H9 (cell line): ENCODE measurements around the gene FPGS. TPM values are rescaled to one million over a fixed set of nuclear protein-coding genes. Genes with fewer than 3 reads are reported as not detected.

Source experiments
- DNase-seq: peaks from one replicate; pipeline ENCODE4 v3.0.0-alpha.2; 2017
- H2AFZ ChIP-seq: one replicate; pipeline ENCODE4 v1.6.1; 2013; ENCODE audit warnings: mild to moderate bottlenecking, low read length, control low read depth, moderate library complexity
- H2AK5ac ChIP-seq: 2 replicates; pipeline ENCODE4 v1.6.1; 2013; ENCODE audit warnings: low read length, control low read depth, mixed read lengths; ENCODE audit not compliant: insufficient read length
- H2BK120ac ChIP-seq: one replicate; pipeline ENCODE4 v1.6.1; 2013; ENCODE audit warnings: low read depth, mild to moderate bottlenecking, low read length, control low read depth, inconsistent platforms; ENCODE audit not compliant: poor library complexity, severe bottlenecking
- H2BK12ac ChIP-seq: 2 replicates; pipeline ENCODE4 v1.6.1; 2013; ENCODE audit warnings: low read length, control low read depth, mixed read lengths, low read depth; ENCODE audit not compliant: insufficient read length
- H2BK15ac ChIP-seq: 2 replicates; pipeline ENCODE4 v1.6.1; 2013; ENCODE audit warnings: low read depth, low read length, control low read depth
- H2BK20ac ChIP-seq: one replicate; pipeline ENCODE4 v1.6.1; 2013; ENCODE audit warnings: low read depth, mild to moderate bottlenecking, low read length, control low read depth, inconsistent platforms; ENCODE audit not compliant: poor library complexity, severe bottlenecking
- H2BK5ac ChIP-seq: 2 replicates; pipeline ENCODE4 v1.6.1; 2013; ENCODE audit warnings: low read length, control low read depth, mixed read lengths; ENCODE audit not compliant: insufficient read length
- H3K14ac ChIP-seq: 2 replicates; pipeline ENCODE4 v1.6.1; 2013; ENCODE audit warnings: low read length, control low read depth; ENCODE audit not compliant: insufficient read depth
- H3K18ac ChIP-seq: 2 replicates; pipeline ENCODE4 v1.6.1; 2013; ENCODE audit warnings: low read depth, mild to moderate bottlenecking, mixed read lengths, low read length, control low read depth; ENCODE audit not compliant: insufficient read length
- H3K23ac ChIP-seq: 2 replicates; pipeline ENCODE4 v1.6.1; 2013; ENCODE audit warnings: low read length, control low read depth, mixed read lengths, low read depth; ENCODE audit not compliant: insufficient read length
- H3K23me2 ChIP-seq: 2 replicates; pipeline ENCODE4 v1.6.1; 2013; ENCODE audit warnings: low read depth, mild to moderate bottlenecking, mixed read lengths, low read length, control low read depth; ENCODE audit not compliant: insufficient read length, poor library complexity, severe bottlenecking
- H3K27ac ChIP-seq: 2 replicates; pipeline ENCODE4 v1.5.1; 2013; ENCODE audit warnings: low read length, control low read depth, mixed read lengths, low read depth; ENCODE audit not compliant: insufficient read length
- H3K27me3 ChIP-seq: 2 replicates; pipeline ENCODE4 v1.6.1; 2013; ENCODE audit warnings: low read length, control low read depth, inconsistent platforms; ENCODE audit not compliant: insufficient read depth
- H3K4ac ChIP-seq: 2 replicates; pipeline ENCODE4 v1.6.1; 2013; ENCODE audit warnings: low read depth, mild to moderate bottlenecking, control low read depth, inconsistent platforms, low read length, moderate library complexity
- H3K4me1 ChIP-seq: 2 replicates; pipeline ENCODE4 v1.6.1; 2013; ENCODE audit warnings: low read length, control low read depth, inconsistent platforms; ENCODE audit not compliant: insufficient read depth
- H3K4me2 ChIP-seq: 2 replicates; pipeline ENCODE4 v1.6.1; 2013; ENCODE audit warnings: low read length, control low read depth, mixed read lengths; ENCODE audit not compliant: insufficient read length, insufficient read depth
- H3K56ac ChIP-seq: 2 replicates; pipeline ENCODE4 v1.6.1; 2013; ENCODE audit warnings: low read depth, mild to moderate bottlenecking, mixed read lengths, low read length, control low read depth; ENCODE audit not compliant: insufficient read length
- H3K79me1 ChIP-seq: 2 replicates; pipeline ENCODE4 v1.6.1; 2013; ENCODE audit warnings: low read depth, mild to moderate bottlenecking, moderate library complexity, low read length, control low read depth, inconsistent platforms; ENCODE audit not compliant: insufficient read depth, poor library complexity, severe bottlenecking
- H3K79me2 ChIP-seq: 2 replicates; pipeline ENCODE4 v1.6.1; 2013; ENCODE audit warnings: low read length, control low read depth, inconsistent platforms; ENCODE audit not compliant: insufficient read depth
- H3K9ac ChIP-seq: 2 replicates; pipeline ENCODE4 v1.6.1; 2013; ENCODE audit warnings: low read length, control low read depth, mixed read lengths; ENCODE audit not compliant: insufficient read length; ENCODE audit errors: extremely low read depth
- H3K9me3 ChIP-seq: one replicate; pipeline ENCODE4 v1.6.1; 2013; ENCODE audit warnings: low read depth, low read length, inconsistent platforms; ENCODE audit not compliant: control insufficient read depth
- H3T11ph ChIP-seq: one replicate; pipeline ENCODE4 v1.6.1; 2013; ENCODE audit warnings: mild to moderate bottlenecking, low read length, control low read depth, inconsistent platforms
- H4K20me1 ChIP-seq: one replicate; pipeline ENCODE4 v1.6.1; 2013; ENCODE audit not compliant: control insufficient read depth, insufficient read length, insufficient read depth
- H4K5ac ChIP-seq: 2 replicates; pipeline ENCODE4 v1.6.1; 2013; ENCODE audit warnings: low read depth, mild to moderate bottlenecking, mixed read lengths, low read length, control low read depth; ENCODE audit not compliant: insufficient read length
- H4K8ac ChIP-seq: replicated peaks from 2 replicates; pipeline ENCODE4 v1.6.1; 2013; ENCODE audit warnings: low read length, control low read depth, mixed read lengths, low read depth; ENCODE audit not compliant: insufficient read length
- H4K91ac ChIP-seq: 2 replicates; pipeline ENCODE4 v1.6.1; 2013; ENCODE audit warnings: low read depth, mild to moderate bottlenecking, moderate library complexity, mixed read lengths, low read length, control low read depth; ENCODE audit not compliant: insufficient read length
- H3K27ac Mint-ChIP-seq, 3 experiments: 2 replicates in 2 of 3; 3 replicates in 1 of 3; pipeline ENCODE4 v1.8.0; 2020 to 2021; ENCODE audit warnings: mixed read lengths in 3 of 3, mild to moderate bottlenecking in 1 of 3, moderate library complexity in 1 of 3
- H3K27me3 Mint-ChIP-seq: 2 replicates; pipeline ENCODE4 v1.8.0; 2021; ENCODE audit warnings: low read depth, mild to moderate bottlenecking, moderate library complexity, mixed read lengths
- H3K36me3 Mint-ChIP-seq, 3 experiments: 2 replicates in 2 of 3; 3 replicates in 1 of 3; pipeline ENCODE4 v1.8.0; 2020 to 2021; ENCODE audit warnings: low read depth in 3 of 3, mixed read lengths in 3 of 3; ENCODE audit not compliant: insufficient read depth in 1 of 3
- H3K4me1 Mint-ChIP-seq, 2 experiments: 2 replicates each; pipeline ENCODE4 v1.8.0; 2020; ENCODE audit warnings: mixed read lengths in 2 of 2
- H3K4me3 Mint-ChIP-seq, 2 experiments: 2 replicates in 1 of 2; 3 replicates in 1 of 2; pipeline ENCODE4 v1.8.0; 2020 to 2021; ENCODE audit warnings: mild to moderate bottlenecking in 2 of 2, mixed read lengths in 2 of 2, moderate library complexity in 1 of 2
- H3K9me3 Mint-ChIP-seq, 2 experiments: 2 replicates in 1 of 2; 3 replicates in 1 of 2; pipeline ENCODE4 v1.8.0; 2020; ENCODE audit warnings: mild to moderate bottlenecking in 2 of 2, mixed read lengths in 2 of 2, moderate library complexity in 1 of 2
- WGBS: extraction: QIAGEN DNeasy Blood & Tissue Kit; methylation state at CpG from one replicate; pipeline ENCODE4 v1.1.7; 2013; ENCODE audit warnings: missing lambda C conversion rate, low lambda C conversion rate, mixed read lengths; ENCODE audit not compliant: insufficient read length; ENCODE audit errors: extremely low coverage; 5-methylcytosine and 5-hydroxymethylcytosine counted together
- total RNA-seq: library from RNA; stranded (reverse); gene quantifications from 2 replicates; pipeline ENCODE4 v1.2.1, GENCODE V29; 2021
- TF ChIP-seq, protein P1 (sequence below): fragments of 200-600 bp; sonication (generic); conservative IDR thresholded peaks from 3 replicates; pipeline ENCODE4 v1.8.0; 2021; ENCODE audit warnings: antibody characterized with exemption, mild to moderate bottlenecking

FPGS gene
- total RNA-seq, 1 experiment from 2014 or later, result 68.4 TPM

DNA sequence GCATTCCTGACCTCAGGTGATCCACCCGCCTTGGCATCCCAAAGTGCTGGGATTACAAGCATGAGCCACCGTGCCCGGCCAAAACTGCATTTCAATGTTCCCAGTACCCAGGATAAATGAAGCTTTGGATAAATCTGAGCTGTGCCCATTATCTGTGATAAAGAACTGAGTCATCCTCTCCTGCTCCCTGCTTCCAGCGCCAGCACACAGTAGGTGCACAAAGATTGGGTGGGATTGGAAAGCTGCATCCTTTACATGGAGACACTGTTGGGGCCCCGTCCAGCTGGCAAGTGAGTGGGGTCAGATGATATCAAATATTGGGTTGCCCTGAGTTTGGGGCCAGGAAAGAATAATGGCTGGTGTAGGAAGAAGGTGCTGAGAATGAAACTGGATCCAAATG lies 41.6 kb upstream of the FPGS start:
- Histone ChIP-seq H3K56ac (no peak overlapping the region), H3K4ac (no peak overlapping the region), H3K23me2 (no peaks in the 10 kb centered on the region), H3K14ac (no peak overlapping the region), H2AK5ac (no peak overlapping the region), H3K4me1 (peaks cover 7% of the 10 kb centered on the region; the same call in 1 of the 2 replicates), H3K9me3 (no peaks in the 10 kb centered on the region), H3K79me2 (no peaks in the 10 kb centered on the region), H2BK15ac (no peak overlapping the region), H3K27ac (no peak overlapping the region), H2AFZ (no peak overlapping the region), H3K79me1 (no peaks in the 10 kb centered on the region), H3K9ac (no peak overlapping the region), H3K27me3 (no peaks in the 10 kb centered on the region; the same call in 1 of the 2 replicates), H3K18ac (no peak overlapping the region), H2BK5ac (no peak overlapping the region), H4K5ac (no peak overlapping the region), H4K91ac (no peak overlapping the region), H4K20me1 (no peaks in the 10 kb centered on the region), H2BK20ac (no peak overlapping the region), H3K4me2 (no peak overlapping the region), H2BK12ac (no peak overlapping the region), H2BK120ac (no peak overlapping the region), H4K8ac (no peak overlapping the region), H3T11ph (no peak overlapping the region), H3K23ac (no peak overlapping the region)
- H3K27me3 Mint-ChIP-seq, result peaks cover 24% of the 10 kb centered on the region
- H3K4me3 Mint-ChIP-seq, result 0 out of 5 replicates have a peak overlapping the region, but pooled peaks of 1 of the 2 experiments have one; percentile 11
- TF ChIP-seq, protein P1, sequence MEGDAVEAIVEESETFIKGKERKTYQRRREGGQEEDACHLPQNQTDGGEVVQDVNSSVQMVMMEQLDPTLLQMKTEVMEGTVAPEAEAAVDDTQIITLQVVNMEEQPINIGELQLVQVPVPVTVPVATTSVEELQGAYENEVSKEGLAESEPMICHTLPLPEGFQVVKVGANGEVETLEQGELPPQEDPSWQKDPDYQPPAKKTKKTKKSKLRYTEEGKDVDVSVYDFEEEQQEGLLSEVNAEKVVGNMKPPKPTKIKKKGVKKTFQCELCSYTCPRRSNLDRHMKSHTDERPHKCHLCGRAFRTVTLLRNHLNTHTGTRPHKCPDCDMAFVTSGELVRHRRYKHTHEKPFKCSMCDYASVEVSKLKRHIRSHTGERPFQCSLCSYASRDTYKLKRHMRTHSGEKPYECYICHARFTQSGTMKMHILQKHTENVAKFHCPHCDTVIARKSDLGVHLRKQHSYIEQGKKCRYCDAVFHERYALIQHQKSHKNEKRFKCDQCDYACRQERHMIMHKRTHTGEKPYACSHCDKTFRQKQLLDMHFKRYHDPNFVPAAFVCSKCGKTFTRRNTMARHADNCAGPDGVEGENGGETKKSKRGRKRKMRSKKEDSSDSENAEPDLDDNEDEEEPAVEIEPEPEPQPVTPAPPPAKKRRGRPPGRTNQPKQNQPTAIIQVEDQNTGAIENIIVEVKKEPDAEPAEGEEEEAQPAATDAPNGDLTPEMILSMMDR, result no peak
- no peak for DNase-seq
- H3K27ac Mint-ChIP-seq, result peak overlapping the region in 1 of 3 experiments; percentile 59; a peak in 1 of 7 replicates
- H3K9me3 Mint-ChIP-seq, result no peaks in the 10 kb centered on the region; a peak in 1 of 5 replicates
- WGBS, result no CpG with 5 or more reads among the region's 5 CpGs
- H3K4me1 Mint-ChIP-seq, result peaks cover 28 to 37% of the 10 kb centered on the region in 2 experiments
- H3K36me3 Mint-ChIP-seq, result no peaks in the 10 kb centered on the region
